ENCODE measurements around the gene ARMC9. TPM values are rescaled to one million over a fixed set of nuclear protein-coding genes. Genes with fewer than 3 reads are reported as not detected.

ARMC9 gene
- total and polyA plus RNA-seq, 2 of the 13 experiments (the other 11 are each of a cell fraction or from before 2014, with no cell fraction given): 9.1 to 12.8 TPM

GRCh38 chr2:231187736-231188505 lies 10.5 kb upstream of the ARMC9 start (continued):
- TF ChIP-seq BCL3 (CRISPR knock-in tag; IDR thresholded peaks at IDR 0.05) (peak; percentile 76), ETV6 (CRISPR knock-in tag; conservative IDR thresholded peaks at IDR 0.05) (no peak), ZNF574 (CRISPR knock-in tag; IDR thresholded peaks at IDR 0.05) (no peak; the same call in 1 of the 2 replicates), ZHX1 (CRISPR knock-in tag; IDR thresholded peaks at IDR 0.05; ENCODE audit: low read depth) (no peak), AKAP8 (CRISPR knock-in tag; IDR thresholded peaks at IDR 0.05) (0 out of 2 replicates have a peak, but pooled peaks have one; percentile 31), FUBP1 (CRISPR knock-in tag; IDR thresholded peaks at IDR 0.05; ENCODE audit: borderline replicate concordance) (0 out of 2 replicates have a peak, but pooled peaks have one; percentile 51), ZFP41 (CRISPR knock-in tag; IDR thresholded peaks at IDR 0.05; ENCODE audit: borderline replicate concordance) (no peak), ZNF235 (CRISPR knock-in tag; IDR thresholded peaks at IDR 0.05; ENCODE audit: borderline replicate concordance) (no peak), NFKBIZ (CRISPR knock-in tag; IDR thresholded peaks at IDR 0.05) (no peak), ZFP62 (CRISPR knock-in tag; IDR thresholded peaks at IDR 0.05) (no peak), HMGXB3 (CRISPR knock-in tag; IDR thresholded peaks at IDR 0.05; ENCODE audit: borderline replicate concordance) (no peak), ZNF256 (CRISPR knock-in tag; conservative IDR thresholded peaks at IDR 0.05) (no peak), HMG20A (CRISPR knock-in tag; IDR thresholded peaks at IDR 0.05; ENCODE audit: borderline replicate concordance) (peak; percentile 69; the same call in 1 of the 2 replicates), ZFP36L2 (CRISPR knock-in tag; IDR thresholded peaks at IDR 0.05) (no peak), ZBTB1 (CRISPR knock-in tag; IDR thresholded peaks at IDR 0.05; ENCODE audit: borderline replicate concordance) (no peak)

Measured in HepG2 (cell line).